SKM-1 treated with dmso at 0.1 percent for 144 hours (cell line): ENCODE data around the gene CLRN3.

Experiments
- DNase-seq: peaks from one replicate; lab custom pipeline; 2025; ENCODE audit not compliant: unreplicated experiment; lab: John Stamatoyannopoulos, UW

Gene CLRN3

GRCh38 chr10:127892743-127893142, at the start of gene CLRN3:
Gene CLRN3 (minus strand): TSS chr10:127892941. CDS start chr10:127892784, 157 bp downstream.
- no peak for DNase-seq

DNA sequence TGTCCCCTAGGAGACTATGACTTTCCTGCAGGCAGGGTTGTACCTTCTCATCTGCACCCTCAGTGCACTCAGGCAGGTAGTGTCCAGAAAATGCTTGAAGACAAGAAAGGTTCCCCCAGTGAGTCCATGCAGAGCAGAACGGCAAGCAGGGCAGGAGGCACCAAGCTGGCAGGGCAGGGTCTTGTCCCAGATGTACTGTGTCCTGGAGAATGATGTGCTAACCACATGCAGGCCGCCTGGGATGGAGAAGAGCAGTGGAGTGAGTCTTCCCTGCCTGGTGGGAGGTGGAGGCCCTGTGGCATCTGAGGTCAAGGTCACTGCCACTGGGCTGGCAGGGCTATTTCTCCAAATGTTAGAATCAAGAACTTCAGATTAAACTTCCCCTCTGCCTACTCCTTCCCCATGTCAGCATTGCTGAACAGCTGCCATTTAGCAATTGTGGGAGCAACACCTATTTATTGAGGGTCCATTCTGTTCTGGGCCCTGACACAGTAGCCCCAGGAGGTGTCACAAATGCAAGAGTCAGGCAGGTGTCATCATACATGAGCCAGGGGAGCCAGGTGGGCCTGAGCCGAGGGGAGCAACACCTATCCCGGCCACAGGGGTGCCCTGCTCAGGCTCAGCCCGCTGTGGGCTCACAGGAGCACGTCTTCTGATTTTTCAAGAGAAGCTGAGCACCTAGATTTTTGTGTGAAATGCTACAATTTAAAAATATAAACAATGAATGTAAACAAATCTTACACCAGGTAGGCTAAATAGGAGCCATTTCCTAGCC, 48.3 kb upstream of the CLRN3 start:
- no peak for DNase-seq

DNA sequence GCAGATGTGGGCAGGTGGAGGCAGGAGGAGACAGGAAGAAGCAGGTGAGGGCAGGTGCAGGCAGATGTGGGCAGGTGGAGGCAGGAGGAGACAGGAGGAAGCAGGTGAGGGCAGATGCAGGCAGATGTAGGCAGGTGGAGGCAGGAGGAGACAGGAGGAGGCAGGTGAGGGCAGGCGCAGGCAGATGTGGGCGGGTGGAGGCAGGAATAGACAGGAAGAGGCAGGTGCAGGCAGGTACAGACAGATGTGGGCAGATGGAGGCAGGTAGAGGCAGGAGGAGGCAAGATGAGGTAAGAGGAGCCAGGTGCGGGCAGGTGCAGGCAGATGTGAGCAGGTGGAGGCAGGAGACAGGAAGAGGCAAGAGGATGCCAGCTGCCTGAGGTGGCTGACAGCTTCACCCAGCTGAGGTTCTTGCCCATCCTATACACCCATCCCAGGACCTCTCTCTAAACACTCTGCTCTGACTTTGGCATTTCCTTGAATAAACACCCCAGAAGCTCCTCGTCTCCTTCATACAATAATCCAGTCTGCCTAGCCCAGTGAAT, 47.1 kb upstream of the CLRN3 start:
- DNase-seq: no peak

- no peak for DNase-seq
Observed at GRCh38 chr10:127937915-127938463, 45.2 kb upstream of the CLRN3 start.

DNA sequence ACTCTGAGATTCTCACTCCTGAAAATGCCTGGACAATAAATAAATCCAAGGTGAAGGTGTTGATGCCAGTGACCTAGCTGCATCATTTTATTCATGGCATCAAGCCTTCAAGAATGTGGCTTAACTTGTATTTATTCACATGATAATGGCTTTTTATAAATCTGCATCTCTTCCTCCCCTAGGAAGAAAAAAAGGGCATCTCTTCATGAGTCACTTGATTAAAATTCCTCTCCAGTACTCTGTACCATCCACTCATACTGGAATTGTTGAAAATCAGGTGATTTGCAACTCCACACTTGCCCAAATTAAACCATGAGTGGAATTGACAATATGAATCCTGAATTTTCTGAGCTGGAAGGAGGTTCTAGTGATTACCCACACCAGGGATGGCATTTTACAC, 44.3 kb upstream of the CLRN3 start:
- DNase-seq: no peak

DNA sequence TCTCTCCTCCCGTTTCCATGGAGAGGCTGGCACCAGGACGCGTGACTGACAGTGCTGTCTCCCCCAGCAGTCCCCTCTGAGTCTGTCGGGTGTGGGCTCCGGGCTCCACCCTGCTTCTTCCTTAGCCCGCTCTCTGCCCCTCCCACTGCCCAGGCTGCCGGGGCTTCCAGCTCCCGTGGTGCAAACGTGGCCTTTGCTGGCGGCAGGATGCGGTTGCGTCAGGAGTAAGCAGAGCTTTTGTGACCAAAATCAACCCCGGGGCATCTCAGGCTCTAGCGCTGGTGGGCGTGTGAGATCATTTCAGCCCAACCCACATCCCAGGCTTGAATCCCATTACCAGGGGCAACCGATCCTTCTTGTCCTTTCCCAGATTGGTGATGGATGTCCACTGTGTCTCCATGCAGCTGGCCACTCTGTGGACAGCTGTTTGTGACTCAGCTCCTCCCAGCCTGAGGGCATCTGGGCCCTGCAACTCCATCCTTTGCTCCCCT, 42.4 kb upstream of the CLRN3 start:
- no peak for DNase-seq

DNA sequence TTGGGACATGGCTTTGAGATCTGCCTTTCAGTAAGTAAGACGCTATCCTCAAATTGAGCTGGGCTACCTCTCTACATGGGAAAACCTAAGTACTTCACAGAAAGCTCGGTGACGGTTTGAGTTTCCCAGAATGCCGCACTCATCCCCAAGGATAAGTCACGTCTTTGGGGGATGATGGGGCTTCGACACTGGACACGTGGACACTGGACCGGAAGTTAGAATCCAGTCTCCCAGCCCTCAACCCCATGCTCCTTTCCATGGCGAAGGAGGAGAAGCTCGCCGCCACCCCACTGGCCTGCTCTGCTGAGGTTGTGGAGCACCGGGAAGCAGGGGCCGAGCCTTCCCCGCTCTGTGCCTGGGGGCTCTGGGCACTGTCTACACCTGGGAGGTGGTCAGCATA, 41.6 kb upstream of the CLRN3 start:
- DNase-seq: no peak

DNA sequence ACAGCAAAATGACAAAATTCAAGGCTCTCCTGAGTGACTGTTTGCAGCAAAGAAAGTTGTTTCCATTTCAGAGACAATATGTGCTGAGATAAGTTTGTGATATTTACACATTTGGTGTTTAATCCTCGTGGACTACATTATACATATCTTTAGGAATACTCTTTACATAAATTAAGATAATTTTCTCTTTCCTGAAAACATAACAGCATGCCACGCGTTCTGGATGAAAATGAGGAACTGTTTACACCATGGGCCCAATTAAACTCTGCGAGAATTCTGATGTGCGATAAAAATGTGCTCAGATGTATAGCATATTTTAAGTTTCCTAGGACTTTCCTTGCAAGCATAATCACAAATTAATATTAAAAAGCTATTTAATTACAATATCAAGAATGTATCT, 40.5 kb upstream of the CLRN3 start:
- DNase-seq: no peak

DNA sequence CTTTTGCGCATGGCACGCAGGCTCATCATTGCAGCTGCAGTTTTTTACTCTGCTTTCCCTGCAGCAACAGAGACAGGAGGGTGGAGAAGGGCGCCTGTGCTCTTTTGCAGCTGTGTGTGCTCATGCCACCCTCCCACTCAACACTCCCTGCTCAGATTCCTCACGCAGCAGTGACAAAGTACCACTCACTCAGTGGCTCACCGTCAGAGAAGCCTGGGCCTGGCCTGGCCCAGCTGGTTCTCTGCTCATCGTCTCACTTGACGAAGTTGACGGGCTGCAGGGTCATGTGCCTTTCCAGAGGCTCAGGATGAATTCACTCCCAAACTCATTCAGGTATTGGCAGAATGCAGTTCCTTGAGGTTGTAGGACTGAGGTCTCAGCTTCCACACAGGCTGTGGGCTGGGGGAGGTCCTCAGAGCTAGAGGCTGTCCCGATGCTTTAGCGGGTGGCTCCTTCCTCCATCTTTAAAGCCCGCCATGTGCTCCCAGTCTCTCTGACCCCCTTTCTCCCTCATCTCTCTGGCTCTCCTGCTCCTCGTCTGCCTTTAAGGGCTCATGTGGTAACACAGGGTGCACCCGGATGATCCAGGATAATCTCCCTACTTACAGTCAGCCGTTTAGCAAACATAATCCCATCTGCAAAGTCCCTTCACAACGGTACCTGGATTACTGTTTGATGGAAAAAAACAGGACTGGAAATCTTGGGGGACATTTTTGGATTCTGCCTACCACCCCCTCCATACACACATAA, 40.0 kb upstream of the CLRN3 start:
- no peak for DNase-seq

DNA sequence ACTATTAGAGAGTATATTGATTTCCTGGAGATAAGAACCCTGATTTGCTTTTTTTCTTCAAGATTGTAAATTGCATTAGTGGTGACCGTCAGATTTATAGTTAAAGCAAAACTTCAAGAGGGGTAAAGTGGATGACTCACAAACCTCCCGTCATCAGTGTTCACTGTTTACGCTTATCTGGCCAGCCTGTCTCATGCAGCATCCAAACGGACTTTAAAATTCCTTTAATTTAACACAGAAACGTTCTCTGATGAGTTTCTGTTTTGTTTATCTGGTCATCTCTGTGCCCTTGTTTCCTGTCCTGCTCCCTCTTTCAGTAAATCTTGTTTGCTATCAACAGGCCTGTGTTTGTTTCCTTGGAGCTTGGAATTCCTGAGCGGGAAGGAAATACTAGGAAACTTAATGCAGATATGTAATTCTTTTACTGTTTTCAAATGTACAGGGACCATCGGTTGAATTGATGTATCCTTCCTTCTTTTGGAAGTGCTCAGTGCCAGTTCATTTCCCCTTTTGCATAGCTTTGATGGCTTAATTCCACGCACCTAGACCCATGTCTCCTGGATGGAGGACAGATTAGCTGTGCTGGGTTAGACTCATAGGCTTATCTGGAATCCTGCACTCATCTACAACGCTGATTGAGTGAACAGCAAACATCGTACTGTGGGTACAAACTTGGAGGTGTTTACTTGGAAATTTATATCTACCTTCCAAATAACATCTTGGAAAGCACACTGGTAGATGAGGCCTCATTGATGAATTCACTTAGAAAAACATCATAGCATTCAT, 35.5 kb upstream of the CLRN3 start:
- DNase-seq: no peak

GRCh38 chr10:127926455-127926854, 33.7 kb upstream of the CLRN3 start:
- DNase-seq: peak; percentile 80

- peak; percentile 7 for DNase-seq
Observed at GRCh38 chr10:127925471-127926207, 32.9 kb upstream of the CLRN3 start.

- DNase-seq: no peak
Observed at GRCh38 chr10:127923646-127924045, 30.9 kb upstream of the CLRN3 start.

DNA sequence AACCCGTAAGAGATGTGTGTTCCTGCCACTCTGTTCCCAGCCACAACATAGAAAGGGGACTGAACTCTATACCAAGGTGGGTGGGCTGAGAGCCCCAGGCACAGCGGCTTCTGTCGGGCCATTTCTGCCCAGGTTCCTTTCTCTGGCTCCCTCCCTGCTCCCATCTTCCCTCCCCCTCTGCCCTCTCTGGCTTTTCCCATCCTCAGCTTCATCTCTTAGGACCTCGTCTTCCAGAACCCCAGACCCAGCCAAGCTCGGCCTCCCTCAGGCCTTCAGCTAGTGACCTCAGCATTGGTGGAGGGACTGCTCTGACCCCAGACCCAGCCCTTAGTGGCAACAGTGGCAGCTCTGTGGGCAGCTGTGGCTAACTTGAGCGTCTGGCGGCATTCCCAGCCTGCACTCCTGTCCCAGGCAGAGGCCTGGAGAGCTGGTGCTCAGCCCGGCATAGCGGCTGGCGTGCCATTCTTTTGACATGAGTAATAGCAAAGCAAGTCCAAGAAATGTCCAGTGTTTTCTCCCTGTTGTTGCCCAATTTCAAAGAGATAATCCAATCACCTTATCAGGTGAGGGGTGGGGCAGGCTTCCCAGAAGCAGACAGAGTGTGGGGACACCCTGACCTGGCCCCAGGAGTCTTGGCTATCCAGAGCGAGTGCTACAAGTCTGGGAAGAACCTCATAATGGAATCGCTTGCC, 30.1 kb upstream of the CLRN3 start:
- DNase-seq: no peak

GRCh38 chr10:127922206-127922605, 29.5 kb upstream of the CLRN3 start:
- no peak for DNase-seq

DNA sequence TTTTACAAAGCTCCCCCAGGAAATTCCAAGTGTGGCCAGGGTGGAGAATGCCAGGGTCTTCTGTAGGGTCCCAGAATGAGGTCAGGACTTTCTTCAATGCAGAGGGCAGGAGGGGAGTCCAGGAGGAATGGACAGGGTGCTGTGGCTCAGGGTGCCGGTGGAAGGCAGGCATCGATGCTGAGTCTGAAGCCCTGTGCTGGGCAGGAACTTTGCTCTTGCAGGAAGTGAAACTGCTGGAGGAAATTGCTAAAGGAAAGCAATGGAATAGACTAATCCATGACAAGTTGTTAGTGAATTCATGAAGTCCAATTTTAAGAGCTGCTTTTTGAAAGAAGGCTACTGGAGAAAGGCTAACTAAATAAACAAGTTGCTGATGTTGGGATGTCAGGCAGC, 29.0 kb upstream of the CLRN3 start:
- peak; percentile 59 for DNase-seq

DNA sequence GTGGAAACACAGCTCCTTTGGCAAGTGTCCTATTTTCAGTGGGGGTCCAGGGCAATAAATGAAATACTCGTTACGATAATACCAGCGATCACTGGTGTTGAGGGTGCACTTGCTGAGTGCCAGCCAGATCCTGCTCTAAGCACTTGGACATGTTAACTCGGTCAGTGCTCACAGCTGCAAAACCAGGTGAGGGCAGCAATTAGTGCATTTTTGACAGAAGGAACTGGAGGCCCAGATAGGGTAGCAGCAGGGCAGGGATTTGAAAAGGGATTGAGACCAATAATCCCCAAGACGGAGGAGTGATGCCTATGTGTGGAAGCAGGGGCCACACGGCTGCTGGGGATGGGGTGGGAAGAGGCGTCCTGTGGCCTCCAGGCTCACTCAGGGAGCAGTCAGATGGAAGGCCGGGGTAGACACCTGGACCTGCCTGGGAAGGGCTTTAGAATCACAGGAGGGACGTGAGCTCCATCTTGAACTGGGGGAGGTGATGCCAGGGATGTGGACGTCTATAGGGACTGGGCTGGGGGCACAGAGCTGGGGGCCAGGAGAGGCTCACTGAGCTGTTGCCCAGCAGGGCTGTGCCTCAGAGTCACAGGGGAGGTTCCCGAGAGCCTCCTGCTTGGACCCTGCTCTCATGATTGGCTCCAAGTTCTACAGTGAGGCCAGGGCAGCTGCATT, 28.5 kb upstream of the CLRN3 start:
- DNase-seq: no peak

DNA sequence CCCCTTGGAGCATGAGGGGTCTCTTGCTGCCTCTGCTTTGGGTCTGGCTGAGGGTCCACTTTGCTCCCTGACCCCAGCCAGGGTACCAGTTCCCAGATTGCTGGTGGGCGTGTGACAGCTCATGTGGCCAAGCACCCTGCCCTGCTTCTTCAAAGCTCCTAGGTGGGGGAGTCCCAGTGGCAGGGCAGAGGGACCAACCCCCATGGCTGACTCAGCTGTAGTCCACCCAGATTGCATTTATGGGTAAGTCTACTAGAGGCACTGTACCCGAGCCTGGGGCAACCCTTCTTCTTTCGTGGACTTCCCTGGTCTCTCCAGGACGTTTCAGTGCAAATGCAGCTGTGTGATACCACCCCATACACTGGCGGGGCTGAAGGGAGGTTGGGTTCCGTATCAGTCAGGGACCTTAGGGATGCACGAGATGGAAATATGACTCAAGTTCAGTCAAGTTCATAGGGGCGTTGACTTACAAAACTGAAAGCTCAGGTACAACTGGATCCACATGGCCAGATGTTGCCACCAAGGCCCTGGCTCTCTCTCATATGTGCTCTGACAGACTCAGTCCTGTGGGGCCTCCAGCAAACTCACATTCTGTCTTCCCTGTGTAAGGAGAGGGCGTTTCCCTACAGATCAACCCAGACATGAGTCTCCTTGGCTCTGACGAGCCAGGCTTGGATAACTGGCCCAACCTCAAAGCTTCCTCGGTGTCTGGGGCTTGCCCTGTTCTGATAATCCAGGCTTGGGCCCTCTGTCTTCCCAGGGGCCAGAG, 27.7 kb upstream of the CLRN3 start:
- no peak for DNase-seq
